ENCODE data around the gene IGSF23.

DNA sequence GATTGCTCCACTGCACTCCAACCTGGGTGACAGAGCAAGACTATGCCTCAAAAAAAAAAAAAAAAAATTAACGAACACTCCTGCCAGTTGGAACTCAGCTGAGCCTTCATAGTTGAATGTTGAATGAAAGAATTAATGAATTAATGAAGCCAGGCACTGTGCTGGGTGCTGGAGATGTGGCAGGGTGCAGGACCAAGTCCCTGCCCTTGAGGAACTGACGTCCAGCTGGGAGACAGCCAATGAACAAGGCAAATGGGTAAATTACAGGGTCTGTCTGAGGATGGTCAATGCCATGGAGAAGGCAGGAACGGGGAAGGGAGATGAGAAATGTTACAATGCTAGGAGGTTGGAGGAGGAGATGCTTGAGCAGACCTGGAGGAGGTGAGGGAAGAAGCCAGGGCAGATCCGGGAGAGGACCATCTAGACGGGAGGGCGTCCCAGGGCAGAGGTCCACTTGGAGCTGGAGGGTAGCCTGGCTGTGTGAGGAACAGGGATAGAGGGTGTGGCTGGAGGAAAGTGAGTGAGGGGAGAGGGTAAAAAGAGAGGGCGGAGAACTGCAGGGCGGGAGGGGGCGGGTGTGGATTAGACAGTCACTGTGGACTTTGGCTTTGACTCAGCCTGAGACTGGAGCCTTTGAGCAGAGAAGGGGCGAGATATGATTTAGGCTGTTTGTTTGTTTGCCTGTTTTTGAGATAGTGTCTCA is 16.8 kb upstream of the IGSF23 start:
- TF ChIP-seq, protein P1, sequence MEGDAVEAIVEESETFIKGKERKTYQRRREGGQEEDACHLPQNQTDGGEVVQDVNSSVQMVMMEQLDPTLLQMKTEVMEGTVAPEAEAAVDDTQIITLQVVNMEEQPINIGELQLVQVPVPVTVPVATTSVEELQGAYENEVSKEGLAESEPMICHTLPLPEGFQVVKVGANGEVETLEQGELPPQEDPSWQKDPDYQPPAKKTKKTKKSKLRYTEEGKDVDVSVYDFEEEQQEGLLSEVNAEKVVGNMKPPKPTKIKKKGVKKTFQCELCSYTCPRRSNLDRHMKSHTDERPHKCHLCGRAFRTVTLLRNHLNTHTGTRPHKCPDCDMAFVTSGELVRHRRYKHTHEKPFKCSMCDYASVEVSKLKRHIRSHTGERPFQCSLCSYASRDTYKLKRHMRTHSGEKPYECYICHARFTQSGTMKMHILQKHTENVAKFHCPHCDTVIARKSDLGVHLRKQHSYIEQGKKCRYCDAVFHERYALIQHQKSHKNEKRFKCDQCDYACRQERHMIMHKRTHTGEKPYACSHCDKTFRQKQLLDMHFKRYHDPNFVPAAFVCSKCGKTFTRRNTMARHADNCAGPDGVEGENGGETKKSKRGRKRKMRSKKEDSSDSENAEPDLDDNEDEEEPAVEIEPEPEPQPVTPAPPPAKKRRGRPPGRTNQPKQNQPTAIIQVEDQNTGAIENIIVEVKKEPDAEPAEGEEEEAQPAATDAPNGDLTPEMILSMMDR (IDR thresholded peaks at IDR 0.05), result no peak
- no peak for TF ChIP-seq POLR2A (IDR thresholded peaks at IDR 0.05)

Data from Peyer's patch (tissue), 4 donors.